HG03558 (cell line): ENCODE data around the gene SLC52A3.
"Not testable (repeated sequence)": the region's sequence is repeated elsewhere in the genome, so short reads cannot be mapped to it uniquely, and the experiment has no call there.

Experiments used
- ATAC-seq: cut with Tn5 transposase; IDR thresholded peaks from one replicate; pipeline ENCODE4 v1.9.1; 2021; ENCODE audit warnings: moderate number of reproducible peaks; ENCODE audit not compliant: unreplicated experiment; ENCODE audit errors: extremely low read depth

Gene SLC52A3

DNA sequence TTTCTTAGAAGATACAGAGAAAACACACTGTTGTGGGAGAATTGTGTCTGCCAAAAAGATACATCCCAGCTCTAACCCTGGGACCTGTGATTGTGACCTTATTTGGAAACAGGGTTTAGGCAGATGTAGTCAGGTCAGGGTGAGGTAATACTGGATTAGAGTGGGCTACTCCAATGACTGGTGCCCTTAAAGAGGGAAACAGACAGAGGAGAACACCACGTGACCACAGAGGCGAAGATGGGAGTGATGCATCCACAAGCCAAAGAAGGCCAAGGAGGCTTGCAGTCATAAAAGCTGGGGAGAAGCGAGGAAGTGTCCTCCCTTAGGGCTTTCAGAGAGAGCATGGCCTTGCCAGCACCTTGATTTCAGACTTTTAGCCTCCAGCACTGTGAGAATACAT, 35.6 kb downstream of the SLC52A3 start:
- no peak for ATAC-seq

DNA sequence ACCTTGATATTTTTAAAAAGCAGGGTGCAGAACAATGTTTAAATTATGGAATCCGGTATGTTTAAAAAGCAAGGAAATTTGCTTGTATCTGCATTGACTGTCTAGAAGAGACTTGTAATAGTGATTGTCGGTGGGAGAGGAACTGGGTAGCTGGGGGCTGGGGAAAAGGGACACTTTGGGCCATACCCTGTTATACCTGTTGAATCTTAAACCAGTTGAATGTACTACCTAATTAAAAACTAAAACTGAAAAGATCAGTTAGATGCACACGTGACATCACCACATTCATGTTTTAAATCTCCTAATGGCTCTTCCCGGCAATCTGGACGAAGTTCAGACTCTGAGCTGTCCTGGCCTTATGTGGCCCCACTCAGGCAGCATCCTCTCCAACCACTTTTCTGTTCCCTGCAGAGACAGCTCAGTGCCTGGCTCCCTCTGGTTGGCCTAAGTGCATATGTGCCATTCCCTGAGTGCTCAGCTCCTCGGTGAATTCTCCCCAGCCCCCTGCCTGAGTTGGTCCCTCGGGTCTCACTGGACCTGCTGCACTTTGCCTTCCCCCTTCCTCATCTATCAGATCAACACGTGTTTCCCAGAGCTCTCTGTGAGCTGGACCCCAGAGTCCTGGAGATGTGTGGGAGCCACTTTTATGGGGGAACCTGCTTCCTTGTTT, 36.3 kb downstream of the SLC52A3 start:
- ATAC-seq = no peak

DNA sequence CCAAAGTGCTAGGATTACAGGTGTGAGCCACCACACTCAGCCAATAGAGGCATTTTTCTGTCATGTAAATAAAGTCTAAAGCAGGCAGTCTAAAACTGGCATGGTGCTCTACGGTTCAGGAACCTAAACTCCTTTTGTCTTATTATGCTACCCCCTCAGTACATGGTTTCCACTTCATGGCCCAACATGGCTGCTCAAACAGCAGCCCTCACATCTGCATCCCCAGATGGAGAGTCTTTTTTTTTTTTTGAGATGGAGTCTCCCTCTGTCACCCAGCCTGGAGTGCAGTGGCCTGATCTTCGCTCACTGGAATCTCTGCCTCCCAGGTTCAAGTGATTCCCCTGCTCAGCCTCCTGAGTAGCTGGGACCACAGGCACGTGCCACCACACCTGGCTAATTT, 38.3 kb downstream of the SLC52A3 start:
- no peak for ATAC-seq

DNA sequence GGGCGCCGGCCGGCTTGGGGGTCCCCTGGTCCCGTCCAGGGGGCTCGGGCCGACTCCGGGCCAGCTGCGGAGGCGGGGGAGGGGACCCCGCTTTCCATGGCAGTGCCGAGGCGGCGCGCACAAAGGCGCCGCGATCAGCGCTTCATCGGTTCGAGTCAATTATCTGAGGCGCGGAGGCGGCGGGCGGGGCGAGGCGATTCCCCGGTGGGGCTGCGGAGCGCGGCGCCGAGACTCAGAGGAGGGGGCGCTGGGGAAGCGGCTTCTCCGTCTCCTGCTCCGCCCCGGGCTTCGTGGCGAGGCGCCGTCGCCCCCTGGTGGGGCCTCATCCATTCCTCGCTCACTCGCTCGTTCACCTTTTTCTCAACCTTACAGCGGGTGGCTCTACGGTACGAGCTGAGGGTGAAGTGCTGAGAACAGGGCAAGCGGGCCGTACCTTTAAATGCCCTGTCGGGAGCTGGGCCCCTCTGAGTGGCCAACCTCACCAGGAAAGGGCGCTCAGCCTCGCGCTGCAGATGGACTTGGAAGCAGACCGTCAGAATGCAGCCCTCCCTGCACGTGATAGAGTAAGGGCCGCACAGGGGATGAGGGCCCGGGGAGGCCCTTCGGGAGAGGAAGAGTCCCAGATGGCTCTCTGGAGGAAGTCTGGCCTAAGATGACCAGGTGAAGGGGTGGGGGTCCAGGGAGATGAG, 39.9 kb downstream of the SLC52A3 start:
- ATAC-seq = no peak

DNA sequence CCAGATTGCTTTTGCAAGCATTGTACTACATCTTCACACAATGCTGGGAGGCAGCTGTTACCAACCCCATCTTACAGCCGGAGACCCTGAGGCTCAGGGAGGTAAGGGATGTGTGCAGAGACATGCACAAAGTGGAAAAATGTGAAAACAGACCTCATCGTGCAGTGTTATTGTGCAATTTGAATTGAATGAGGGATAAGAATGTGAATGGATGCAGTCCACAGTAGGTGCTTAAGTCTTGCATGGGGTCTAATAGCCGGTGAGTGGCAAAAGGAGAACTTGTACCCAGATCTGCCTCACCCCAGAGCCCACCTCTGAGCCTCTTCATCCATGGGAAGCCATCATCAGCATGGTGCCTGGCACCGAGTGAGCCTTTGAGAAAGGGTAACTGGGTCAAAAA, 42.1 kb downstream of the SLC52A3 start:
- no peak for ATAC-seq

DNA sequence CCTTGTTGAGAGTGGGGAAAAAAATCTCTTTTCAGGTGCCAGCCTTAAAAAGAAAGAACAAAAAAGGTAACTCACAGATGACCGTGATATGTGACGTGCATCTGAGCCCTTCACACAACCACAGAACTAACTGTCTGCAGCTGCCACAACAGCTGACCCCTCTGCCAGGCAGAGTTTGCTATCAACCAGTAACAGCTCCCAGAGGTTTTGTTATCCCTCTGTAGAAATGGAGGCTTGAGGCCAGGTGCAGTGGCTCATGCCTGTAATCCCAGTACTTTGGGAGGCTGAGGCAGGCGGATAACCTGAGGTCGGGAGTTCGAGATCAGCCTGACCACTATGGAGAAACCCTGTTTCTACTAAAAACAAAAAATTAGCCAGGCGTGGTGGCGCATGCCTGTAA, 42.8 kb downstream of the SLC52A3 start:
- ATAC-seq = no peak

DNA sequence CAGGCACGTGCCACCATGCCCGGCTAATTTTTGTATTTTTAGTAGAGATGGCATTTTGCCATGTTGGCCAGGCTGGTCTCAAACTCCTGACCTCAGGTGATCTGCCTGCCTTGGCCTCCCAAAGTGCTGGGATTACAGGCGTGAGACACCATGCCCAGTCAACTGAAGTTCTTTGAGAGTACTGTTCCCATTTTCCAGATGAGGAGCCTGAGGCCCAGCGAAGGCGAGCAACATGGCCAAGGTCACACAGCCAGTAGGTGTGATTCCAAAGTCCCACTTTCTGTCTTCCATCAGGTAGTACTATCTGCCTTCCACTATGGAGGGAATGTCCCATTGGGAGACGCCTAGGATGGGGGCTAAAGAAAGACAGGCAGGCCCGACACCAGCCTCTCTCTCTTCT, 43.5 kb downstream of the SLC52A3 start:
- ATAC-seq = not testable (repeated sequence)

DNA sequence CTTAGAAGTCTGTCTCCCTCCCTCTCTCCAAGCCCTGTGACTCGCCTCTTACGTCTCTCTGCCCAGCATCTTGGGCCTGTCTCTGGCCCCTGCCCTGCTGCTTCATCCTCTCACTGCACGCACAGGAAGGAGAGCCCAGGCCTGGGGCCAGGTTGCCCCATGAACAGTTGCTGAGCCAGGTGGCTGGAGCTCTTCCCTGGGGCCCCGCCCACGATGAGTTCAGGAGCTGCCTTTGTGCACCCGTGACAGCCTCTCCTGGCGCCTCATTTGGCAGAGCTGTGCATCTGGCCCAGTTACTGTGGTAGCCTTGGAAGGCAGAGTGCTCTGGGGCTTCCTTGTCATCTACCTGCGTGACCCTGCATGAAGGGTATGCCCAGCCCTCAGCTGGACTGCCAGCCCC, 44.5 kb downstream of the SLC52A3 start:
- ATAC-seq = no peak

DNA sequence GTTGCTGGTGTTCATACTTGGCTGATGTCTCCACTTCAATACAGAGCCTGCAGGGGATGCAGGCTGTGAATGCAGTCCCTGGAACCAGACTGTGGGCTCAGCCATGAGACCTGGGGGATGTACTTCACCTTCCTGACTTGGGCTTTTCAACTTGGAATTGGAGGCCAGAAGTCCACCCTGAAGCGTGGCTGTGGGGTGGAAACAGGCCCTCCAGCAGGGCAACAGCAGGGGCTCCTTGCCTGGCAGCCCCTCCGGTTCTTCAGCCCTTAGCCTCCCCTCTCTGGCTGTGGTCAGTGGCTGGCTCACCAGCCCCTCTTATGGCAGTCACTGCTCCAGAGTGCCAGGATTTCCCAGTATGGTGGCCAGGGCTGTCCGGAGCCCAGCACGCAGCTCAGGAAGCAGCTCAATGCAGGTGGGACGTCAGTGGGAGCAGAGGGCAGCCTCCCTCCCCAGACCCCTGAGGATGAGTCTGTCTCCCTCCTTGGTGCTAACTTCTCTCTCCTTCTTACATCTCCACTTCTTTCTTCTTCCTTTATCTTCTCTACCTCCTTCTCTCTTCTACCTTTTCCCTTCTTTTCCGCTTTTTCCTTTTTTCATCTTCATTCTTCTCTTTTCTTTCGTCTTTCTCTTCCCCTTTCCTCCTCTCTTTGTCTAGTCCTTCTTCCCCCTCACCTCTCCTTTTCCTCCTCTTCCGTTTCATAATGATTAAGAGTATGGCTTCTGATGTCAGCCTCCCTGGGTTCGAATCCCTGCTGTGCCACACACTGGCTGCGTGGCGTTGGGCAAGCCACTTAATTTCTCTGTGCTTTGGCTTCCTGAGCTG, 45.3 kb downstream of the SLC52A3 start:
- ATAC-seq = no peak

DNA sequence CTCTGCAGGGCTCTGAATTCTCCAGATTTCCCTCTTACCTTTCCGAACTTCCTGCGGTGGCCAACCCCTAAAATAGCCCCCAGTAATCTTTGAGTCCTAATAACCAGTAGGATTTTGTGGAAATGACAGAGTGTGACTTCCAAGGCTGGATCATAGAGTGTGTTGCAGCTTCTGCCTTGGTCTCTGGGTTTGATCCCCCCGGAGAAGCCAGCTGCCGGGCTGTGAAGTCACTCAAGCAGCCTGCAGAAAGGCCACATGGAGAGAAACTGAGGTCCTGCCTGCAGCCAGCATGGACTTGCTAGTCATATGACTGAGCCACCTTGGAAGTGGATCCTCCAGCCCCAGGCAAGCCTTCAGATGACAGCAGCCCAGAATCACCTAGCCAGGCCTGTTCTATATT, 46.4 kb downstream of the SLC52A3 start:
- no peak for ATAC-seq

DNA sequence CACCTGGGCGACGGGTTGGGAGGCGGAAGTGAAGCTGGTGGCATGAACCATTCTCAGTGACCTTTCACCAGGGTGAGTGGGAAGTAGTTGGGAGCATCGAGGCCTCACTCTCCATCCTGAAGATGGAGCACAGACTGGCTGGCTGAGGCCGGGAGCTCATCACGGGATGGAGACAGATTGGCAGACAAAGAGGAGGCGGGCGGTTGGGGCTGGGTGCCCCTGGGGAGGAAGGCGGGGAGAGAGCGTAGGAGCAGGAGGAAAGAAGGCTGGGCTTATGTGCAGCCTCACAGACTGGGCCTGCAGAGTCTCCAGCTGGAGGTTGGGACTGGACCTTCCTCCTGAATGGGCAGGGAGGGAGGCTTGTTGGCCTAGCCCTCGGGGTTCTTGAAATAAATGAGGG, 48.5 kb downstream of the SLC52A3 start:
- no peak for ATAC-seq

DNA sequence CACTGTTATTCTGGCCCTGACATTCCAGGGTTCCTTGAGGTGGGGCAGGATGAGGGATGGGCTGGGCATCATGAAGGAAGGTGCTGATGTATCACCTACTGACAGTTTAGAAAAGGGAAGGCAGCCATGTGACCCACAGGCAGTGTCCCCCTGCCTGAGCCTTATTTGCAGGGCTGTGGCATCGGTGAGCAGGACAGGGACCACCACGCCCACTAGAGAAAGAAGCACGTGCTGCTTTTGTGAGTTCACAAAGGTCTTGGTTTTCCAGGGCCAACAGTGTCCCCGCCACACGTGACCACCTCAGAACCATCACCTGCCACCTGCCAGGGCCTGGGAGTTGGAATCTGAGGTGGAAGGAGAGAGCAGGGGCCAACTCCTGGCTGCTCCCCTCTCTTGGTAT, 49.2 kb downstream of the SLC52A3 start:
- no peak for ATAC-seq

DNA sequence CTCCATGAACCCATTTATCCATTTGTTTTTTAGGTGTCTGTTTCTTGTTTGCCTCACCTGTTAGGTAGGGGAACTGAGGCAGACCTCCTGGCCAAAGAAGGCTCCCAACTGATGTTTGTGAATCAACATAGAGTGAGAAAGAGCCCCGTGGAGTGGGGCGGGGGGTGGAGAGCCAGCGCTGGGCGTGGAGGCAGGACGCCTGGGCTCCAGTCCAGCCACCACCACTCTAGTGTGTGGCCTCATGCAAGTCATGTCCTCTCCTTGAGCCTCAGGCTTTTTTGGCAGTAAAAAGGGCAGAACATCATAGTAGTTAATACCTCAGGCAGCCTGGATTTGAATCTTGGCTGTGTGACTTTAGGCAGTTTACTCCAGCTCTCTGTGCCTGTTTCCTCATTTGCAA, 50.5 kb downstream of the SLC52A3 start:
- ATAC-seq = no peak

DNA sequence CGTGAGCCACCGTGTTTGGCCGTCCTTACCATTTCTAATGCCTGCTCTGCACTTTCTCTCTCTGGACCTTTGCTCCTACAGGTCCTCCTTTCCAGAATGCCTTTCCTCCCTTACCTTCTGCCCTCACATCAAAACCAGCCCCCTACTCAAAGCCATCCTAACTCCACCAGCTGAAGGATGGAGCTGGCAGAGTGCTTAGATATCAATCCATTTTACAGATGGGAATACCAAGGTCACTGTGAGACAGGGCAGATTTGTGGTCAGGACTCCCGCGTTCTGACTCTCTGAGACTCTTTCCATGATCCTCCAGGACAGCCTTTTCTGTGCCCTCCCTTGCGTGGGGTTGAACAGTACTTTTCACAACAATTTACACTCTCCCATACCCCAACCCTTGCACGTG, 51.0 kb downstream of the SLC52A3 start:
- ATAC-seq = no peak

DNA sequence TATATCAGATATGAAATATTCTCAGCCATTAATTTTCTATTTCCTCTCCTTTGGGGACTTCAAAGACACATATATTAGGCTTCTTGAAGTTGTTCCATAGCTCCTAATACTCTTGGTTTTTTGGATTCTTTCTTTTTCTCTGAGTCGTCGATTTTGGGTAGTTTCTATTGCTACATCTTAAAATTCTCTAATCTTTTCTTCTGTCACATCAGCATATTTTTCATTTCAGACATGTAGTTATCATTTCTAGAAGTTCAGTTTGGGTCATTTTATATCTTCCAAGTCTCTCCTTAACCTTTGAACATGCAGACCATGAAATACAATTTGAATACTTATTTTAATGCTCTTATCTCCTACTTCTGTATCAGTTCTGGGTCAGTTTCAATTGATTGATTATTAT, 53.8 kb downstream of the SLC52A3 start:
- ATAC-seq = no peak

DNA sequence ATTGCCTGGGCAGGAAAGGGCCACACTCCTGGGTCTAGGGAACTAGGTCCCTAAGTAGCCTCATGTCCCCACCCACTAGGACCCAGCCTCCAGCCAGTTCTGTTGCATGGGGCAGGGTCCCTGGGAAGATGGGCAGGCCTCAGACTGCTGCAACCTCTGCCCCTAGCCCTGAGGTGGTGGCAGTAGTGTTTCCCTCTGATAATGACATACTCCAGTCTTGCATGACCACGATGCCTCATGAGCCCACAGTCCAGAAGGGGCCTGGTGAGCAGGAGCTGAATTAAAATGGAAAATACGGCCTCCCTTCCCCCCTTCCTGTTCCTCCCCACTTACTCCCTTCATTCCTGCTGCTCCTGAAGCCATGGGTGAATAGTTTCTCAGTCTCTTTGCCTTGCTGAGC, 56.7 kb downstream of the SLC52A3 start:
- no peak for ATAC-seq

DNA sequence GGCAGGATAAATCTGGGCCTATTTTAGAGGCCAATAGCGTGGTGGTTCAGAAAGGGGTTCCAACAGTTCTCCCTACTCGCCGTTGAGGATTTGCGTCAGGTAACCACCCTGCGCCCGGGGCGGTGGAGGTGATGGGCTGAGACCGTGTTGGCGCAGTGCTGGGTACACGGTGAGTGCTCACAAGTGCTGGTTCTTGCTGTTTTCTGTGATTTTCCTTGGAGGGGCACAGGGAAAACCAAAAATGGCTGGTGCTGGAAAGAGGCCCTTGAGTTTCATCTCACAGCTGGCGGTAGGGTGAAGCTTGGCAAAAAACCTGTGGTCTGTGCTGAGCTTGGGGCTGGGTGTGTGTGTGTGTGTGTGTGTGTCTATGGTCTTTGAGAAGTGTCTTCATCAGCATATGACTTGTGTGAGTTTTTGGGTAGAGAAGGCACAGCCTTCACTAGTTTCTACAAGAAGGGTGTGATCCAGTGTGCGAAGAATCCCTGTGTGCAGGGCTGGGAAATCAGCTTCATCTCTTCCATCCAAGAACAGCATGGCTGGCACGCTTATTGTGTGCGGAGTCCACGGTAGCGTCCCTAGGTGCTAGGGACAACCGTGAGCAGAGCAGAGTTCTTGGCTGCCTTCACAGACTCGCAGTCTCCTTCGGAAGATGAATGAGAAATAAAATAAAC, 57.4 kb downstream of the SLC52A3 start:
- ATAC-seq = no peak
